HG03039 (cell line): ENCODE data around the gene MRPL41.
"Not testable (repeated sequence)": the region's sequence is repeated elsewhere in the genome, so short reads cannot be mapped to it uniquely, and the experiment has no call there.

Experiments used
- ATAC-seq: cut with Tn5 transposase; IDR thresholded peaks from one replicate; pipeline ENCODE4 v1.9.1; 2021; ENCODE audit warnings: mild to moderate bottlenecking, moderate library complexity; ENCODE audit not compliant: unreplicated experiment

Gene MRPL41

DNA sequence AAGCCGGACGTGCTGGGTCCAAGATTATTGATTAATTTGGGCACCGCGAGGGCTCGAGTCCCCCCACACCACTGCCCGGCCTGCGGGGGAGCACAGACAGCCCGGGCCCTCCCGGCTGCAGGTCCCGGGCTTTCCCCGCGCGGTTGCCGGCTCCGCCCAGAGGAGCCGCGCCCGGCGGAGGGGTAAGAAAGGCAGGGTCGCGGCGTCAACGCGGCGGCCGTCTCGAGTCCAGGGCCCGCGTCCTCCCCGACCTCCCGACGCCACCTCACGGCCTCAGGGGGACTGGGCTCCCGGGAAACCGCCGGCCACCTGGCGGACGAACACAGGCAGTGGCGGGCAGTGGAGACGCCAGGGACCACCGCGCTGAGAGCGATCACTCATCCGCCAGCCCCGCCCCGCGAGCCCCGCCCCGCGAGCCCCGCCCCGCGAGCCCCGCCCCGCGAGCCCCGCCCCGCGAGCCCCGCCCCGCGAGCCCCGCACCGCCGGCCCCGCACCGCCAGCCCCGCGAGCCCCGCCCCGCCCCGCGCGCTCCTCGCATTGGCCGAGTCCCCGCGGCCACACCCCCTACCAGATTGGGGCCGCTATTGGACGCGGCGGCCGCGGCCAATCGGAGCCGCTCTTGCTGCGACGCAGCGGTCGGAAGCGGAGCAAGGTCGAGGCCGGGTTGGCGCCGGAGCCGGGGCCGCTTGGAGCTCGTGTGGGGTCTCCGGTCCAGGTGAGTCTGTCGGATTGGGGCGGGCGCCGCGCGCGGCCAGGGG is at the start of gene MRPL41:
Gene MRPL41 (plus strand): TSS at position 616 of the 758 bp plus-strand sequence. CDS start 203 bp downstream, outside the sequence.
- ATAC-seq = peak; percentile 72

DNA sequence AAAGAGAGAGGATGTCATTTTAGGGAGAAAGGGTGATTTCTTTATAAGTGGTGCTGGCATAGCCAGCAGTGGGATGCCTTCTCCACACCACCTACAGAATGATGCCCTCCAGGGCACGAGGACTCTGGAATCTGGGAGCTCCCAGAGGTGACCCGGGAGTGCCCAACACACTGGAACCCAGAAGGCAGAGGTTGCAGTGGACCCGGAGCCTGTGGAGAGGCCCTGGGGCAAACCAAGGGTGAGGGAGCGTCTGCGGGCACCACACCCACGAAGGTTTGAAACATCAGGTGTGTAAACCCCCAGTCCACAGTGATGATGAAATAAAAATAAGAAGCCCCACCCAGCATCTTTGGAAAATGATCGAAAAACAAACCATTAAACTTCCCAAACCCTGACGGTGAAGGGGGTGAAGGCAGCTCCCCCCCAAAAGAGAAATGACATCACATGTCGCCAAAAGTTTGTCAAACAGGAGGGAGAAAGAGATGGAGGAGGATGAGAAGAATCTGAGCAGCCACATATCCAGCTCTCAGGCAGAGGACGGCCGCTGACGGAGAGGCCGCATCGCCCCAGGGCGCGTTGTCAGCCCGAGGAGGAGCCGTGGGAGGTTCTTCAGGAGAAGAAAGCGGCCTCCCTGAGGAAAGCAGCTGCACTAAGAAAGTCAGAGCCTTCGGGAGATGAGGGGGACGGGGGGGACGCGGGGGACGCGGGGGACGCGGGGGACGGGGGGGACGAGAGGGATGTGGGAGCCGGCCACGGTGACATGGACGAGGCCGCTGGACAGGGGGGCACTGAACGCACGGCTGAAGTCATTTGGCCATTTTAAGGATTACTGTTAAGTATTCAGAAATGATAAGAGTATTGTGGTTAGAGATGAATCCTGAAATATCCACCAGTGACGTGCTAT is 49.4 kb upstream of the MRPL41 start:
- ATAC-seq = no peak

DNA sequence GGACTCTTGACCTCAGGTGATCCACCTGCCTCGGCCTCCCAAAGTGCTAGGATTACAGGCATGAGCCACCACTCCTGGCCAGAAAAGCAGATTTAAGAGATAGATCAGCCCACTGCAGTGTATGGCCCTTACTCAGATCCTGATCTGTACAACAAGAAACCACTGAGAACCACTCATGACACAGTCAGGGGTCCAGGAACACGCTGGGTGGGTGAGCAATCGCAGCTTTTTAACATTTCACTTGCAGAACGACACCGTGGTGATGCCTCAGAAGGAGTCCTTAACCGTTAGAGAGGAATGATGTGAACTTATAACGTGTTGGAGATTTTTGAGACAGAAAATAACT is 47.3 kb upstream of the MRPL41 start:
- no peak for ATAC-seq

DNA sequence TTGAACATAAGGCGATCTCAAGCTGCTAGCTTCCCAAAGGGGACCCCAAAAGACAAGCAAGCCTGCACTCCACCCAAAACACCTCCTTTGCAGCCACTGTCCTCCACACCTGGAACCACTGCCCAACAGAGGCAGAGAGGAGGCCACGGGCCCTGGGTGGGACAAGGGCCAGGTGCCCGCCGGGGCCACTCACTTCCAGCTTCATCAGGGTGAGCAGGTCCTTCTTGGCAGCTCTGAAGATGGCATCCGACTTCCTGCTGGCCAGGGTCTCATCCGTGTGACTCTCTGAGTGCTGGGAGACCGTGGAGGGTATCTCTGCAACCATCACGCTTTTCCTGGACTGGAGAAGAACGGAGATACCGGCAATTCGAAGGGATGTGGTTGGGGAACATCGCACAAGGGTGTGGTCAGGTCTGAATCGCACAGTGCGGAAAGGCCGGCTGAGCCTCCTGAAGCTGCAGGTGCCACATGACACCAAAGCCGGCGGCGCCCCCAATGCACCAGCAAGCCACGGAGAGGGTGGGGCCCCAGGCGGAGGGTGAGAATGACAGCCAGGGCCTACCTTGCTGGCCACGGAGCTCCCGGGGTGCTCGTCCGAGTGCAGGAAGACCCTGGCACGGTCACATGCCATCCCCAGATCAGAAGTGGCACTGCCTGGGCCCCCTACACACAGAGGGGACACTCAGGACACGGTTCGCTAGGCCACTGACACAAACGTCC is 46.1 kb upstream of the MRPL41 start:
- no peak for ATAC-seq

DNA sequence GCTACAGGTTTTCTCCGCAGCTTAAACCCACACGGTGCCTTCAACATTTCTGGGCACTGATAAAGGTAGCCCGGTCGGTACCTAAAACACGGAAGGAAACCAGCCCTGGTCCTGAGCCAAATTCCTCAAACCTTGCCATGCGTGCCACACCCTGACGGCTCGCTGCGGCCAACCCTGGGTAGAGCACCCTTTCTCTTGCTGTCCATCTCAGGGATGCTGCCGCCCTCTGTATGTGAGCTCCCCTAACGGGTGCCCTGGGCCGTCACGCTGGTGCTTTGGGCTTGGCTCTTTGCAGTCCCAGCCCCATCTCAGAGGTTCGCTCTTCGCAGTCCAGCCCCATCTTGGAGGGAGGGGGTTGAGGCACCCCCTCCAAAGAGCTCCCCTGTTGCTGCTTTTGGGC is 45.4 kb upstream of the MRPL41 start:
- ATAC-seq = no peak

DNA sequence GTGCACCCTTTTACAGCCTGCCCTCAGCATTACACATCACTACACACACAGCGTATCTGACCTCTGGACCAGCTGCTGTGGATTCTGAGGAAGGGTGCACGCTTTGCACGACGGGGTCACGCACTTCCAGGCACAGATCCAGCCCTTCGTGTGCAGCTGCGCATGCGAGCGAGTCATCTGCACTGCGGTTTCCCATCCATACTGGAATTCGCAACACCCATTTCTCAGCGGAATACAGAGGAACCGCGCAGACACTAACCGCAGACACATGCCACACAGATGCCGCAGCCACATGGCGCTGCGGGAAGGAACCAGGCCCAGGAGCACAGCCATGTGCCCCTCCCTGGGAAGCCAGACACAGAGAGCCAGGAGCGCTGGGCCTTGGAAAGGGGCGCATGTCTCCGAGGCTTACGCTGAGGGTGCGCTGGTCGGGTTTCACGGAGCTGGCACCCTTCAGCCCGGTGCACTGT is 44.9 kb upstream of the MRPL41 start:
- ATAC-seq = no peak

DNA sequence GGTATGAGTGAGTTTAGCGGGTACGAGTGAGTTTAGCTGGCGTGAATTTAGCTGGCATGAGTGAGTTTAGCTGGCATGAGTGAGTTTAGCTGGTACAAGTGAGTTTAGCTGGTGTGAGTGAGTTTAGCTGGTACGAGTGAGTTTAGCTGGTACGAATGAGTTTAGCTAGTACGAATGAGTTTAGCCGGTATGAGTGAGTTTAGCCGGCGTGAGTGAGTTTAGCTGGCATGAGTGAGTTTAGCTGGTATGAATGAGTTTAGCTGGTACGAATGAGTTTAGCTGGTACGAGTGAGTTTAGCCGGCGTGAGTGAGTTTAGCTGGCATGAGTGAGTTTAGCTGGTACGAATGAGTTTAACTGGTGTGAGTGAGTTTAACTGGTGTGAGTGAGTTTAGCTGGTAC is 42.5 kb upstream of the MRPL41 start:
- no peak for ATAC-seq

DNA sequence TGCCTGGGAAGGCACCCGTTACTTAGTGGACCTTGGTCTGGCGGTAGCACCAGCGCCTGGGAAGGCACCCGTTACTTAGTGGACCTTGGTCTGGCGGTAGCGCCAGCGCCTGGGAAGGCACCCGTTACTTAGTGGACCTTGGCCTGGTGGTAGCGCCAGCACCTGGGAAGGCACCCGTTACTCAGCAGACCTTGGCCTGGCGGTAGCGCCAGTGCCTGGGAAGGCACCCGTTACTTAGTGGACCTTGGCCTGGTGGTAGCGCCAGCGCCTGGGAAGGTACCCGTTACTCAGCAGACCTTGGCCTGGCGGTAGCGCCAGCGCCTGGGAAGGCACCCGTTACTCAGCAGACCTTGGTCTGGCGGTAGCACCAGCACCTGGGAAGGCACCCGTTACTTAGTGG is 40.6 kb upstream of the MRPL41 start:
- not testable (repeated sequence) for ATAC-seq

DNA sequence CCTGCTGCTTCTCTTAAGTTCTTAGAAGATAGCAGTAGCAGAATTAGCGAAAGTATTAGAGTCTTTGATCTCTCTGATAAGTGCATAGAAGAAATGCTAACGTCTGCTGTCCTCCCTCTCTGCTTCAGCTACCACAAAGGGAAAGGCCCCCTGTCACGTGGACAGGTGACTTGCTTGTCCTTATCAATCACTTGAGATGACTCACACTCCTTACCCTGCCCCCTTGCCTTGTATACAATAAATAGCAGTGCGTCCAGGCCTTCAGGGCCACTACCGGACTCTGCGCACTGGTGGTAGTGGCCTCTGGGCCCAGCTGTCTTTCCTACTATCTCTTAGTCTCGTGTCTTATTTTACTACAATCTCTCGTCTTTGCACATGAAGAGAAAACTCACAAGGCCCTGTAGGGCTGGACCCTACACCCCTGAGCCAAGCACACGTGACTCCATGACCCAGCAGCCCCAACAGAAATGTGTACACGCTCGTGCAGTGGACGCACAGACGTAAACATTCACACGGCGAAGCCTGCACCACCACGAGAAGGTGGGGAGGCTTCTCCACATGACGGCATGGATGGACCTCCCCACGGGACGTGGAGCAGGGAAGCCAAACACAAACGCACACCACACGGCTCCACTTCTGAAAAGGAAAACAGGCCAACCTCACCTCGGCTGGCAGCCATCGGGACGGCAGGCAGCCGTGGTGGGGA is 39.8 kb upstream of the MRPL41 start:
- no peak for ATAC-seq

DNA sequence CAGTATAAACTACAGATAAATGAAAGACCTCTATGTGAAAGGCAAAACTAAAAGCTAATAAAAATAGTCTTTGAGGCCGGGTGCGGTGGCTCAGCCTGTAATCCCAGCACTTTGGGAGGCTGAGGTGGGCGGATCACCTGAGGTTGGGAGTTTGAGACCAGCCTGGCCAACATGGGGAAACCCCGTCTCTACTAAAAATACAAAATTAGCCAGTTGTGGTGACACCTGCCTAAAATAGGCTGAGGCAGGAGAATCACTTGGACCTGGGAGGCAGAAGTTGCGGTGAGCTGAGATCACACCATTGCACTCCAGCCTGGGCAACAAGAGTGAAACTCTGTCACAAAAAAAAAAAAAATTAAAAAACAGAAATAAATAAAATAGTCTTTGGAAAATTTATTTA is 38.5 kb upstream of the MRPL41 start:
- not testable (repeated sequence) for ATAC-seq

DNA sequence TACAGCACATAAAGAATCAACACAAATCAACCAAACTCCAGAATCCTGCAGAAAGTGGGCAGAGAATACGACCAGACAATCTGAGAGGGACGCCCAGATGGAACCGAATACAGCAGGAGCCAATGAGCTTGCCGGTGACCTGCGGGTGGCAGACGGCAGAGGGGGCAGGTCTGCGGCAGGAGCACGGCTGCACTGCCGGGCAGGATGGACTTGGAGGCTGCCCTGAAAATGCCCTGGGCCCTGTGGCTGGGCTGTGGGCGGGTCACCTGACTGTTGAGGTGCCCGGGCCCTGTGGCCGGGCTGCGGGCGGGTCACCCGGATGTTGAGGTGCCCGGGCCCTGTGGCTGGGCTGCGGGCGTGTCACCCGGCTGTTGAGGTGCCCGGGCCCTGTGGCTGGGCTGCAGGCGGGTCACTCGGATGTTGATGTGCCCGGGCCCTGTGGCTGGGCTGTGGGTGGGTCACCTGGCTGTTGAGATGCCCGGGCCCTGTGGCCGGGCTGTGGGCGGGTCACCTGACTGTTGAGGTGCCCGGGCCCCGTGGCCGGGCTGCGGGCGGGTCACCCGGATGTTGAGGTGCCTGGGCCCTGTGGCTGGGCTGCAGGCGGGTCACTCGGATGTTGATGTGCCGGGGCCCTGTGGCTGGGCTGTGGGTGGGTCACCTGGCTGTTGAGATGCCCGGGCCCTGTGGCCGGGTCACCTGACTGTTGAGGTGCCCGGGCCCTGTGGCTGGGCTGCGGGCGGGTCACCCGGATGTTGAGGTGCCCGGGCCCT is 37.7 kb upstream of the MRPL41 start:
- not testable (repeated sequence) for ATAC-seq

DNA sequence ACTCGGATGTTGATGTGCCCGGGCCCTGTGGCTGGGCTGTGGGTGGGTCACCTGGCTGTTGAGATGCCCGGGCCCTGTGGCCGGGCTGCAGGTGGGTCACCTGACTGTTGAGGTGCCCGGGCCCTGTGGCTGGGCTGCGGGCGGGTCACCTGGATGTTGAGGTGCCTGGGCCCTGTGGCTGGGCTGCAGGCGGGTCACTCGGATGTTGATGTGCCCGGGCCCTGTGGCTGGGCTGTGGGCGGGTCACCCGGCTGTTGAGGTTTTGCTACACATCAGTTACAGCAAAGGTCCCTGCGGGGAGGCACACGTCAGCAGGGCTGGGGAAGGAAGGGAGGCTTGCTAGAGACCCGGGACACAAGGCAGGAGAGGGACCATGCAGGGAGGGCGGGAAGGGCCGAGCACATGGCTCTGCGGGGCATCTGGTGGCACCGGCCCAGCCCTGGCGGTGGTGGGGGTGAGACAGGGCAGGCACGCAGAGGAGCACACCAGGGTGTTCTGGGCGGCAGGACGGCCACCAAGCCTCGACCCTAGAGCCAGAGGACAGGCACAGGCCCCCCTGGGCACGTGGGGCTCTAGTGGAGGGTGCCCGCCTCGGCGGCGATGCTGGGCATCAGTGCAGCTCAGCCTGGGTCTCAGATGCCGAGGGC is 36.9 kb upstream of the MRPL41 start:
- no peak for ATAC-seq

DNA sequence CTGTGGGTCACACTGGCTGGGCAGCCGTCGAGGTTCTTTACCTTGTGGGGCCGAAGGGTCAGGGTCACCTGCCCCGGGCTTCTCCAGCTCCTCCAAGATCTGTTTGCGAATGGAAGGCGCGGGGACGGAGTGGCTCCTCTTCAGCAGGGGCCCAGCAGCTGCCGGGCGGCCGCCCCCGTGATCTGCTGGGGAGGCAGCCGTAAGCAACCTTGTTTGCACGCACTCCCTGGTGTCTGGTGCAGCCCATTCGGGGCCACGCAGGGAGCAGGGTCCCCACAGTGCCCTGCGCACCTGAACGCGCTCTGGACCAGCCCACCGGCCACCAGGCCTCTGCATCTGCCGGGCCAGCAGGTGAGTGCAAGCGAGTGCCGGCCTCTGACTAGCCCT is 36.3 kb upstream of the MRPL41 start:
- ATAC-seq = no peak

DNA sequence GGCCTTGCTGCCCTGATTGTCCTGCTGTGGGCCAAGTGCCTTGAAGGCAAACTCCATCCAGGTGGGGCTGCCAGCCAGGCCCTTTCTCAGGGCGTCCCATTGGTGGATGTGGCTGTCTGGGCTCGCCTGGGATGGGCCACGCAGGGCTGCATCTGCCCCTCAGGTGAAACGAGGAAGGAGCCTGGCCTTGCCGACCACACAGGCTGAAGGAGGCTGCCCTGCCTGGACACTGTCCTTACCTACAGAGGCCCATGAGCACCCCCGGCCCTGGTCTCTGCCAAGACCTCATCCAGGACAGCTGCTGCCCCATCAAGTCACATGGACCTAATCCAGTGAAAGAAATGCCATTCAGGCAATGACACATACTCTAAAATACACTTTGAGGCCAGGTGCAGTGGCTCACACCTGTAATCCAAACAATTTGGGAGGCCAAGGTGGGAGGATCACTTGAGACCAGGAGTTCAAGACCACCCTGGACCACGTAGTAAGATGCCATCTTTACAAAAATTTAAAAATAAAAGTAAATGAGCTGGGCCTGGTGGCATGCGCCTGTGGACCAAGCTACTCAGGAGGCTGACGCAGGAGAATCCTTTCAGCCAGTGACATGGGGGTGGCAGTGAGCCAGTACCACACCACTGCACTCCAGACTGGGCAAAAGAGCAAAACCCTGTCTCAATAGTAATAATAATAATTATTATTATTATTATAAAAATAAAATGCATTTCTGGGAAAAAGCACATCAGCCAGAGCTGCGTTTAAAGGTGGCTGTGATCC is 35.3 kb upstream of the MRPL41 start:
- ATAC-seq = no peak

DNA sequence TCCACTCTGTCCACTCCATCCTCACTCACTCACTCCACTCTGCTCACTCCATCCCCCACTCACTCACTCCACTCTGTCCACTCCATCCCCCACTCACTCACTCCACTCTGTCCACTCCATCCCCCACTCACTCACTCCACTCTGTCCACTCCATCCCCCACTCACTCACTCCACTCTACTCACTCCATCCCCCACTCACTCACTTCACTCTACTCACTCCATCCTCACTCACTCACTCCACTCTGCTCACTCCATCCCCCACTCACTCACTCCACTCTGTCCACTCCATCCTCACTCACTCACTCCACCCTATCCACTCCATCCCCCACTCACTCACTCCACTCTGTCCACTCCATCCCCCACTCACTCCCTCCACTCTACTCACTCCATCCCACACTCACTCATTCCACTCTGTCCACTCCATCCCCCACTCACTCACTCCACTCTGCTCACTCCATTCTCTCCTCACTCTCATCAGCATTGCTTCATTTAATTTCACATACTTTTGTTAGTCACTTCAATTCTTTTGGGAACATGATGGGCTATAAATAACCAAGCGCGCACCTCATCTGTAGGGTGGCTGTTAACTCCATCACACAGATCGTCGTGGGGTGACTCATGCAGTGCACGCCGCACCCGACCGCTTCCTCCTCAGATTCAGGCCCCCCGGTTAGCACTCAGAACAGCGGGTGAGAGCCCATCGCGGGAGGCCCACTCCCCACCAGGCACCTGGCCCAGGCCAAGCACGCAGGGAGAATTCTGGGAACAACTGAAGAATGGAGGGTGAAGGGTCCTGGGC is 32.8 kb upstream of the MRPL41 start:
- ATAC-seq = not testable (repeated sequence)

DNA sequence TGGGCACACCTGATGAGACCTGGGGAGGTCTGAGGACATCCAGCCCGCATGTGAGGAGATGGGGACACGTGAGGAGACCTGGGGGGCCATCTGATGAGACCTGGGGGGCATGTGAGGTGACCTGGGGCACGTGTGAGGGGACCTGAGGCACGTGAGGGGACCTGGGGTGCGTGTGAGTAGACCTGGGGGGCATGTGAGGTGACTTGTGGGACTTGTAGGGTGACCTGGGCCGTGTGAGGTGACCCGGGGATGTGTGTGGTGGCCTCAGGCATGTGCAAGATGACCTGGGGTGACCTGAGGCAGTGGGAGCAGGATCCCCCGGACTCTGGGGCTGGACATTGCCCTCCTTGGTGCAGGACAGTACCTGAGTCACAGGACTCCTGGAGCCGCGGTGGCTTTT is 32.1 kb upstream of the MRPL41 start:
- no peak for ATAC-seq

DNA sequence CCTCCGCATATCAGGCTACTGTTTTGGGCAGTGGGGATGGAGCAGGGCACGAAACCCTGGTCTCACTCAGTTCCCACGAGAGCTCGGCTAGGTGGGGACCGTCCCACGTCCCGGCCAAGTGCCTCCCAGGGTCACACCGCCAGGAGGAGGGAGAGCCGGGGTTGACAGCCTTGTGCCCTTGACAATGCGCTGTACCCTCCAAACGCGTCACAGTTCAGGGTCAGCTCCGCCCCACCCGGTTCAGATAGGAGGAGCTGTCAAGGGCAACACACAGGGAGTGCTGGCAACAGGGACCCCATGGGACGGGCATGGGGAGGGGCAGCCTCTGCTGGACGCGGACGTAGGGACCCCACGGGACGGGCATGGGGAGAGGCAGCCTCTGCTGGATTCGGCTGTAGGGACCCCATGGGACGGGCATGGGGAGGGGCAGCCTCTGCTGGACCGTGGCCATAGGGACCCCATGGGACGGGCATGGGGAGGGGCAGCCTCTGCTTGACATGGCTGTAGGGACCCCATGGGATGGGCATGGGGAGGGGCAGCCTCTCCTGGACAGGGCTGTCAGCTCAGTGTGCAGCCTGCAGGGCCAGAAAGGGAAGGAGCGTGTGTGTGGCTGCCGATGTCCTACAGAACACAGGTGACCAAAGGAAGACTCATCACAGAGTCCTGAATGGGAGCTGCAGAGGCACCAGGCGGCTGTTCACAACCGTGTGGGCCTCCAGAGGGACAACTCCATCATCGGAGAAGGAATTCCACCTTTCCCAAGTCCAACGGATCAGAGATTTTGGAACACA is 30.9 kb upstream of the MRPL41 start:
- ATAC-seq = no peak
